GM12801 (cell line): ENCODE data around the gene PCNX1.

ENCODE experiments used
- CTCF ChIP-seq: IDR thresholded peaks from one replicate; pipeline ENCODE4 v1.5.1; 2011; ENCODE audit warnings: control low read depth; ENCODE audit not compliant: insufficient read length; ENCODE audit errors: extremely low read depth

The PCNX1 gene

DNA sequence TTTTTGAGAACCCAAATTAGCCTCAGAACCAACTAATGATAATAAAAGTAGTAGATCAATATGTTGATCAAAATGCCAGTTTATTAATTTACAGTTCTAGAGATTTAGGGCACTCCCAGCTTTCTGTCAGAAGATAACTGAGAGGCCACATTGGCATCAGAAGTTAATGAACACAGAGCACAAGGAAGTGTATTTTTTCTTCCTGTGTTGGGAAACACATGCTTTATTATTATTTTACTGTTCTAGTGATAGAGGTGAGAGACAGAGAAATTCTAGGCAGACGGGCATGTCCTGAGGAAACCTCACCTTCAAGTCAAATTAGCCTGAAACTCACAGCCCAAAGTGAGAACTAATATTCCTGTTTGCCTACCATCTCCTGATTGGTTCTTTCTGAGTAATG, 213.7 kb downstream of the PCNX1 start:
- no peak for TF ChIP-seq CTCF

DNA sequence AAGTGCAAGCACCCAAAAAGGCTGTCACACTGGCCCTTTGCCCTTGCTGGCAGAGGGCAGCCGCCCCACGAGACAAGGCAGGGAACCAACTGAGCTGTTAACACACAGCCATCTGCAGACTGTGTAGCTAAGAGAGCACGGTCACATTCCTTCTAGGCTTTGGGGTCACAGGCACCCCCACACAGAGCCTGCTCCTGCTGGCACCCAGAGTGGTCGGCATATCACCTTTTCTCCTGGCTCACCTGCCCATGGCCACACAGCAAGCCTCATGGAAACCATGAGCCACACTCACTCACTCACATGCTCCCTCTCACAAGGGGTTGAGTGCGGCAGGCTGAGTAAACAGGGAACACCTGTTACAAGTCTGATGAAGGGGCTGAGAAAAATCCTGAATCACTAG, 214.5 kb downstream of the PCNX1 start:
- no peak for TF ChIP-seq CTCF

GRCh38 chr14:71122866-71123565, 215.8 kb downstream of the PCNX1 start:
- TF ChIP-seq CTCF: no peak

DNA sequence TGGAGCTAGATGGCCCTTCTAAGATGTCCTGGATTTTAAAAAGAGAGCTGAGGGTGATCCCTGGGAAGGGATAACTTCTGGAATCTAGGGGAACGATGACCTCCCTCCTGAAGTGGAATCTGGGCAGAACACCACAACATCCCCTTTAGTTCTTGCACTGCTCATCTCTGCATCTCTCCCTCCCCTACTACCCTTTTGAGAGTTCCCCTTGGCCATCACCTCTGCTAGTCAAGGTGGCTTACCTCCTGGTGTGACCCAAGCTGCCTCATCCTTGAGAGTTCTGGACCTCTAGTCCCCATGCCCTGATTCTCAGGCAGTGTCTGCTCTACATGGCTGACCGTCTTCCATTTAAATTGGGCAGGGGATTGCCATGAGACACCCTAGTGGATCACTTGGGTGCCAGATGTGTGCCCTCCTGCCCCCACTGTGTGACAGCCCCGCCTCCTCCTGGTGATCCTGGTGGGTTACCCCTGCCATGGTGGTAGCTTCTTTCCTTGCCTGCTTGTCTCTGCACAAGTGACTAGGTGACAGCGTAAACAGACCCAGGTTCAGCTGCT, 216.4 kb downstream of the PCNX1 start:
- TF ChIP-seq CTCF: no peak

- no peak for TF ChIP-seq CTCF
These were observed 223.4 kb downstream of the PCNX1 start for GRCh38 chr14:71130491-71131179.

DNA sequence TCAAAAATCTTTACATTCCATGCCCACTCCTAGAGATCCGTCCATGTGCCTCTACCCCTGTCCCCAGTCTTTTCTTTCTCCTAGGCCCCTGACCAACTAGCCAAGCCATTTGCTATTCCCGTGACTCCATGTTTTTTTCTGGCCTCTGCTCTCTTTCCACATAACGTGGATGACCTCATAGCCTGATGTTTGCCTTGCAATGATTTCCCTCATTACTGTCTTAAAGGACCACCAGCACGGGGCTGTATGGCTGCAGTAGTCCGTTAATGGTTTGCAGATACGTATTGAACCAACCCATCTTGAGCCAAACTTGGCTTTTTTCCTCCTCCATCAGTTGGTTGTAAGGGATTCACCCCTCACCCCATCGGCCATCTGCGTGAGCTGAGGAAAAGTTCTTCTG, 226.0 kb downstream of the PCNX1 start:
- TF ChIP-seq CTCF: no peak

DNA sequence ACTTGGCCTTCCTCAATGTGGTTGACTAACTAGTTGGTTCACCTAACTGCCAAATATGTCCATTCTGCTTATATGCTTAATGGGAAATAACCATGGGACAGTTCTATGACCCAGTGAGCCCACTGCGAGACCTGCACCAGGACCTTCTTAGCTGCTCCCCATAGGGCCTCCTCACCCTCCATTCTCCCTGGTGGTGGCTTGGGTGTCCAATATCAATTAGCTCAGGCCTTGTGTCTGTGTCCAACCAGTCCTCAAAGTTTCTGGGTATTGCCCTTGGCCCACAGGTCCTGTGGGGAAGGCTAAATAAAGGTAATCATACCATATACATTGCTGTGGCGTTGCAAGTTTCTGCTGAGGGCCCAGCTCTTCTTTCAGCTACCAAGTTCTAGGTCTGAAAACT, 228.2 kb downstream of the PCNX1 start:
- no peak for TF ChIP-seq CTCF
